ENCODE results near the gene PIGT. TPM values are rescaled to one million over a fixed set of nuclear protein-coding genes. Genes with fewer than 3 reads are reported as not detected.

The PIGT gene
- total RNA-seq, 1 experiment from 2014 or later = 71.4 TPM

GRCh38 chr20:45432294-45432693 lies 16.4 kb downstream of the PIGT start:
- H3K4me2 ChIP-seq (ENCODE audit: low read length) = no peak overlapping the region
- DNase-seq (ENCODE audit: low read depth, low spot score) (no peak), ATAC-seq (no peak)
- TF ChIP-seq ELF1 (IDR thresholded peaks at IDR 0.05; ENCODE audit: borderline replicate concordance, low read depth) (no peak), CTCF (IDR thresholded peaks at IDR 0.05 in 2 of 3, conservative IDR thresholded peaks at IDR 0.05 in 1 of 3; ENCODE audit: borderline replicate concordance in 1 of 3, insufficient read depth in 1 of 3, low read depth in 2 of 3, low read length in 2 of 3) (no peak), FOSL1 (IDR thresholded peaks at IDR 0.05; ENCODE audit: low read depth) (no peak), ATF3 (IDR thresholded peaks at IDR 0.05) (no peak), EZH2 (IDR thresholded peaks at IDR 0.05) (no peak), MAX (IDR thresholded peaks at IDR 0.05) (no peak)
- no peak overlapping the region for H3K9ac ChIP-seq (ENCODE audit: low read length)
- H4K20me1 ChIP-seq (ENCODE audit: insufficient read depth) = no peaks in the 10 kb centered on the region
- H2AFZ ChIP-seq (ENCODE audit: low read depth, low read length, poor library complexity, severe bottlenecking) = no peak overlapping the region
- BruUV-seq (replicated peaks) = no TSS peak
- no peaks in the 10 kb centered on the region for H3K79me2 ChIP-seq (ENCODE audit: insufficient read depth, low read length)
- intact Hi-C loops (cut with micrococcal nuclease) = no loop called here
- CTCF ChIA-PET = no interaction called here
- H3K4me1 ChIP-seq (ENCODE audit: control insufficient read depth in 1 of 2, insufficient read depth in 2 of 2, low read length in 2 of 2) = peaks cover 0 to 12% of the 10 kb centered on the region in 2 experiments; a peak in 2 of 4 replicates
- no peaks in the 10 kb centered on the region for H3K9me3 ChIP-seq (ENCODE audit: control insufficient read depth in 1 of 2, insufficient read depth in 1 of 2, low read depth in 1 of 2, low read length in 2 of 2)
- no peaks in the 10 kb centered on the region for H3K27me3 ChIP-seq (ENCODE audit: insufficient read depth, low read length)
- H3K27ac ChIP-seq (ENCODE audit: low read depth, low read length) = no peak overlapping the region
- H3K36me3 ChIP-seq (ENCODE audit: control insufficient read depth in 1 of 2, insufficient read depth in 2 of 2, low read length in 2 of 2) = no peaks in the 10 kb centered on the region
- H3K4me3 ChIP-seq (replicated peaks in 1 of 2; ENCODE audit: low read depth in 1 of 2, low read length in 2 of 2) = no peak overlapping the region
- no peaks in the 10 kb centered on the region for H3K9me2 ChIP-seq (ENCODE audit: insufficient read depth)
- POLR2A ChIA-PET = no interaction called here
- RAD21 ChIA-PET (ENCODE audit: low non-redundant PET in 1 of 2, low total read pairs in 2 of 2, uncharacterized antibody in 2 of 2, unreplicated experiment in 2 of 2) = no interaction called here

- intact Hi-C loops (cut with micrococcal nuclease) = no loop called here
- H3K4me2 ChIP-seq (ENCODE audit: low read length) = no peak overlapping the region
- ATAC-seq = no peak
- H3K4me3 ChIP-seq (replicated peaks in 1 of 2; ENCODE audit: low read depth in 1 of 2, low read length in 2 of 2) = no peak overlapping the region
- no peaks in the 10 kb centered on the region for H4K20me1 ChIP-seq (ENCODE audit: insufficient read depth)
- no peak for DNase-seq (ENCODE audit: low read depth, low spot score)
- H3K27me3 ChIP-seq (ENCODE audit: insufficient read depth, low read length) = no peaks in the 10 kb centered on the region
- ChIA-PET CTCF (no interaction called here), POLR2A (no interaction called here), RAD21 (ENCODE audit: low non-redundant PET in 1 of 2, low total read pairs in 2 of 2, uncharacterized antibody in 2 of 2, unreplicated experiment in 2 of 2) (no interaction called here)
- no peaks in the 10 kb centered on the region for H3K9me3 ChIP-seq (ENCODE audit: control insufficient read depth in 1 of 2, insufficient read depth in 1 of 2, low read depth in 1 of 2, low read length in 2 of 2)
- no peaks in the 10 kb centered on the region for H3K36me3 ChIP-seq (ENCODE audit: control insufficient read depth in 1 of 2, insufficient read depth in 2 of 2, low read length in 2 of 2)
- H3K79me2 ChIP-seq (ENCODE audit: insufficient read depth, low read length) = no peaks in the 10 kb centered on the region
- no peak overlapping the region for H2AFZ ChIP-seq (ENCODE audit: low read depth, low read length, poor library complexity, severe bottlenecking)
- TF ChIP-seq TCF7L2 (IDR thresholded peaks at IDR 0.05; ENCODE audit: borderline replicate concordance, extremely low read depth, insufficient read depth, insufficient read length) (no peak), EZH2 (IDR thresholded peaks at IDR 0.05) (no peak), CBX3 (IDR thresholded peaks at IDR 0.05; ENCODE audit: low read depth) (no peak), MAX (IDR thresholded peaks at IDR 0.05) (no peak), EZH2phosphoT487 (IDR thresholded peaks at IDR 0.05; ENCODE audit: borderline replicate concordance) (no peak), ATF3 (IDR thresholded peaks at IDR 0.05) (no peak)
- H3K27ac ChIP-seq (ENCODE audit: low read depth, low read length) = no peak overlapping the region
- no peaks in the 10 kb centered on the region for H3K9me2 ChIP-seq (ENCODE audit: insufficient read depth)
- no TSS peak for BruUV-seq (replicated peaks)
- H3K9ac ChIP-seq (ENCODE audit: low read length) = no peak overlapping the region
- H3K4me1 ChIP-seq (ENCODE audit: control insufficient read depth in 1 of 2, insufficient read depth in 2 of 2, low read length in 2 of 2) = peaks cover 0 to 12% of the 10 kb centered on the region in 2 experiments; a peak in 2 of 4 replicates
Observed at GRCh38 chr20:45433316-45433715, 17.4 kb downstream of the PIGT start.
